ENCODE data around the gene CEP85L. TPM values are rescaled to one million over a fixed set of nuclear protein-coding genes. Genes with fewer than 3 reads are reported as not detected.

The CEP85L gene
- total and polyA plus RNA-seq, 2 of the 13 experiments (the other 11 are each of a cell fraction or from before 2014, with no cell fraction given), result 0.44 to 1.7 TPM

DNA sequence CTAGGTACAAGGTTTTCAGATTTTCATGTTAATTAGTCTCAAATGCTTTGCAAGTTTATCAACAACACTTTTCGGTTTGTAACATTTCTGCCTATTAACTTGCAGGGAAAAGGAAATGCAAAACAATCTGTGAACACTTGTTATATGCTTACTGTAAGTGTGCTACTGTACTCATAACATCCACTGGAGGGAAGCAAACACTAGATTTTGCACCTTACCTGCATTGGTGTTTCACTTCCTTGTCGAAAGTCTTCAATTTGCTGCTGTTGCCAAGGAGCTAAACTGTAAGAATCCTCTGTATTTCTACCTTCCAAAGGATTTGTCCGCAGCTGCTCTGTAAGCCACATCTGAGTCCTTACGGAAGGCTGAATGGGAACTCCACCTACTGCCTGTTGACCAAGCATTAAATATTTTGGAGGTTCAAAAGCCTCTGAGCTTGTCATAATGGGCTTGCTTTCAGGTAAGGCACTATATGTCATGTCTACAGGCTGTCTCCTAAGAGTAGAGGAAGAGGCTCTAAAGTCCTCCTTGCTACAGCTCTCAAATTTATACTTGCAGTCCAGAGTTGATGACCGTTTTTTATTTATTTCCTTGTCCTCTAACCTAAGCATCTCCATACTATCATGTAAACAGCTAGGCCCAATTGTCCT lies 86.0 kb downstream of the CEP85L start:
- peak; percentile 87 for ATAC-seq
- Histone ChIP-seq H3K4me3 (replicated peaks in 1 of 3; ENCODE audit: insufficient read depth in 1 of 3, low read depth in 2 of 3, low read length in 3 of 3) (no peak overlapping the region), H3K9me3 (ENCODE audit: low read length) (no peaks in the 10 kb centered on the region), H3K9ac (ENCODE audit: insufficient read depth, low read depth, low read length) (no peak overlapping the region), H3K27me3 (ENCODE audit: control insufficient read depth in 1 of 2, insufficient read depth in 2 of 2, low read length in 2 of 2) (no peaks in the 10 kb centered on the region), H3K27ac (ENCODE audit: extremely low read length, insufficient read depth, low read length) (no peak overlapping the region), H3K4me2 (ENCODE audit: low read depth, low read length) (no peak overlapping the region), H4K20me1 (ENCODE audit: insufficient read depth, low read length) (no peaks in the 10 kb centered on the region), H3K4me1 (ENCODE audit: insufficient read depth, low read length) (no peaks in the 10 kb centered on the region), H2AFZ (ENCODE audit: low read length) (no peak overlapping the region), H3K36me3 (replicated peaks in 1 of 2; ENCODE audit: control insufficient read depth in 1 of 2, insufficient read depth in 2 of 2, low read length in 2 of 2) (no peaks in the 10 kb centered on the region), H3K79me2 (ENCODE audit: insufficient read depth, low read length) (no peaks in the 10 kb centered on the region)
- peak; percentile 36 for DNase-seq (ENCODE audit: low spot score)
- in situ Hi-C loops (cut with HindIII; ENCODE audit: extremely low pct_ligation_motif_present, low pct_unique_long_range_greater_than_20kb) (no loop called here), intact Hi-C loops (cut with micrococcal nuclease; ENCODE audit: unreplicated experiment) (loop anchor here (1.0 to 10.0 kb wide), 6 partner anchors 15 to 545 kb away; no protein-coding TSS in a partner anchor)
- BruUV-seq (replicated peaks), result no TSS peak
- ChIA-PET CTCF (ENCODE audit: low intra/inter-chr PET ratio, low total read pairs) (no interaction called here), POLR2A (no interaction called here)
- WGBS (ENCODE audit: low lambda C conversion rate), result 68% methylated on average over 5 of the region's 5 CpGs
- FAIRE-seq, result peak; percentile 23
- peak; percentile 60 for TF ChIP-seq TEAD3 (CRISPR knock-in tag; optimal IDR thresholded peaks at IDR 0.05; ENCODE audit: borderline replicate concordance)
- TF ChIP-seq ZNF644 (CRISPR knock-in tag; IDR thresholded peaks at IDR 0.05; ENCODE audit: low read depth), result no peak
- no peak for TF ChIP-seq MTF2 (CRISPR knock-in tag; IDR thresholded peaks at IDR 0.05; ENCODE audit: borderline replicate concordance)
- TF ChIP-seq CBX1 (IDR thresholded peaks at IDR 0.05; ENCODE audit: low read depth), result no peak
- TF ChIP-seq NR2F2 (IDR thresholded peaks at IDR 0.05; ENCODE audit: borderline replicate concordance, low read depth), result no peak
- no peak for TF ChIP-seq THAP11 (CRISPR knock-in tag; IDR thresholded peaks at IDR 0.05)
- TF ChIP-seq SP4 (CRISPR knock-in tag; IDR thresholded peaks at IDR 0.05), result no peak
- TF ChIP-seq NRL (CRISPR knock-in tag; IDR thresholded peaks at IDR 0.05; ENCODE audit: borderline replicate concordance), result no peak
- TF ChIP-seq ZSCAN31 (CRISPR knock-in tag; IDR thresholded peaks at IDR 0.05; ENCODE audit: low read depth), result no peak
- TF ChIP-seq ZNF382 (CRISPR knock-in tag; IDR thresholded peaks at IDR 0.05; ENCODE audit: borderline replicate concordance), result no peak
- TF ChIP-seq, protein P1, sequence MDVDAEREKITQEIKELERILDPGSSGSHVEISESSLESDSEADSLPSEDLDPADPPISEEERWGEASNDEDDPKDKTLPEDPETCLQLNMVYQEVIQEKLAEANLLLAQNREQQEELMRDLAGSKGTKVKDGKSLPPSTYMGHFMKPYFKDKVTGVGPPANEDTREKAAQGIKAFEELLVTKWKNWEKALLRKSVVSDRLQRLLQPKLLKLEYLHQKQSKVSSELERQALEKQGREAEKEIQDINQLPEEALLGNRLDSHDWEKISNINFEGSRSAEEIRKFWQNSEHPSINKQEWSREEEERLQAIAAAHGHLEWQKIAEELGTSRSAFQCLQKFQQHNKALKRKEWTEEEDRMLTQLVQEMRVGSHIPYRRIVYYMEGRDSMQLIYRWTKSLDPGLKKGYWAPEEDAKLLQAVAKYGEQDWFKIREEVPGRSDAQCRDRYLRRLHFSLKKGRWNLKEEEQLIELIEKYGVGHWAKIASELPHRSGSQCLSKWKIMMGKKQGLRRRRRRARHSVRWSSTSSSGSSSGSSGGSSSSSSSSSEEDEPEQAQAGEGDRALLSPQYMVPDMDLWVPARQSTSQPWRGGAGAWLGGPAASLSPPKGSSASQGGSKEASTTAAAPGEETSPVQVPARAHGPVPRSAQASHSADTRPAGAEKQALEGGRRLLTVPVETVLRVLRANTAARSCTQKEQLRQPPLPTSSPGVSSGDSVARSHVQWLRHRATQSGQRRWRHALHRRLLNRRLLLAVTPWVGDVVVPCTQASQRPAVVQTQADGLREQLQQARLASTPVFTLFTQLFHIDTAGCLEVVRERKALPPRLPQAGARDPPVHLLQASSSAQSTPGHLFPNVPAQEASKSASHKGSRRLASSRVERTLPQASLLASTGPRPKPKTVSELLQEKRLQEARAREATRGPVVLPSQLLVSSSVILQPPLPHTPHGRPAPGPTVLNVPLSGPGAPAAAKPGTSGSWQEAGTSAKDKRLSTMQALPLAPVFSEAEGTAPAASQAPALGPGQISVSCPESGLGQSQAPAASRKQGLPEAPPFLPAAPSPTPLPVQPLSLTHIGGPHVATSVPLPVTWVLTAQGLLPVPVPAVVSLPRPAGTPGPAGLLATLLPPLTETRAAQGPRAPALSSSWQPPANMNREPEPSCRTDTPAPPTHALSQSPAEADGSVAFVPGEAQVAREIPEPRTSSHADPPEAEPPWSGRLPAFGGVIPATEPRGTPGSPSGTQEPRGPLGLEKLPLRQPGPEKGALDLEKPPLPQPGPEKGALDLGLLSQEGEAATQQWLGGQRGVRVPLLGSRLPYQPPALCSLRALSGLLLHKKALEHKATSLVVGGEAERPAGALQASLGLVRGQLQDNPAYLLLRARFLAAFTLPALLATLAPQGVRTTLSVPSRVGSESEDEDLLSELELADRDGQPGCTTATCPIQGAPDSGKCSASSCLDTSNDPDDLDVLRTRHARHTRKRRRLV (CRISPR knock-in tag; IDR thresholded peaks at IDR 0.05), result no peak
- TF ChIP-seq ZNF296 (CRISPR knock-in tag; conservative IDR thresholded peaks at IDR 0.05), result no peak
- TF ChIP-seq PHB2 (IDR thresholded peaks at IDR 0.05; ENCODE audit: partially characterized antibody), result no peak
- no peak for TF ChIP-seq ZNF563 (CRISPR knock-in tag; IDR thresholded peaks at IDR 0.05)
- no peak for TF ChIP-seq ZNF484 (CRISPR knock-in tag; IDR thresholded peaks at IDR 0.05; ENCODE audit: borderline replicate concordance, low read depth)
- TF ChIP-seq, protein P2, sequence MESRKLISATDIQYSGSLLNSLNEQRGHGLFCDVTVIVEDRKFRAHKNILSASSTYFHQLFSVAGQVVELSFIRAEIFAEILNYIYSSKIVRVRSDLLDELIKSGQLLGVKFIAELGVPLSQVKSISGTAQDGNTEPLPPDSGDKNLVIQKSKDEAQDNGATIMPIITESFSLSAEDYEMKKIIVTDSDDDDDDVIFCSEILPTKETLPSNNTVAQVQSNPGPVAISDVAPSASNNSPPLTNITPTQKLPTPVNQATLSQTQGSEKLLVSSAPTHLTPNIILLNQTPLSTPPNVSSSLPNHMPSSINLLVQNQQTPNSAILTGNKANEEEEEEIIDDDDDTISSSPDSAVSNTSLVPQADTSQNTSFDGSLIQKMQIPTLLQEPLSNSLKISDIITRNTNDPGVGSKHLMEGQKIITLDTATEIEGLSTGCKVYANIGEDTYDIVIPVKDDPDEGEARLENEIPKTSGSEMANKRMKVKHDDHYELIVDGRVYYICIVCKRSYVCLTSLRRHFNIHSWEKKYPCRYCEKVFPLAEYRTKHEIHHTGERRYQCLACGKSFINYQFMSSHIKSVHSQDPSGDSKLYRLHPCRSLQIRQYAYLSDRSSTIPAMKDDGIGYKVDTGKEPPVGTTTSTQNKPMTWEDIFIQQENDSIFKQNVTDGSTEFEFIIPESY (CRISPR knock-in tag; IDR thresholded peaks at IDR 0.05), result no peak
- peak; percentile 25; the same call in 1 of the 2 replicates for TF ChIP-seq RAD21 (CRISPR knock-in tag; IDR thresholded peaks at IDR 0.05)
- no peak for TF ChIP-seq ZNF556 (CRISPR knock-in tag; IDR thresholded peaks at IDR 0.05; ENCODE audit: borderline replicate concordance)

All from HepG2 (cell line).